ENCODE measurements around the gene ACOX1.

Gene ACOX1

GRCh38 chr17:75892556-75893224 lies 86.3 kb downstream of the ACOX1 start:
- DNase-seq (ENCODE audit: low spot score), result no peak

GRCh38 chr17:75891605-75892555 lies 87.1 kb downstream of the ACOX1 start:
- DNase-seq (ENCODE audit: low spot score), result no peak

Measured in Ammon's horn (tissue), 1 donor.